Right ventricle myocardium inferior (tissue), 1 donor: Measurements from ENCODE around the gene MRPL2. TPM values are rescaled to one million over a fixed set of nuclear protein-coding genes. Genes with fewer than 3 reads are reported as not detected.

ENCODE experiments used
- ATAC-seq: fragments of 200-7000 bp; cut with Tn5 transposase; one replicate; pipeline ENCODE4 v1.9.1; 2020; ENCODE audit warnings: mild to moderate bottlenecking, moderate library complexity
- DNase-seq: peaks from one replicate; pipeline ENCODE4 v3.0.0; 2021; ENCODE audit errors: missing footprints
- intact Hi-C: fragments of 100-400 bp; cut with DNase I; formaldehyde crosslinking; loops from one replicate; pipeline ENCODE4 v1.11.0; 2022
- total RNA-seq: library from RNA; stranded (reverse); fragmentation: NEBNext Ultra II Directional; extraction: Animal tissue kit (Norgen Biotek cat#: 25700); gene quantifications from one replicate; pipeline ENCODE4 v1.2.1, GENCODE V29; 2021
- donor health status: DM: no; HTN: yes; CAD: no; lungs with severe emphysema.

The MRPL2 gene
- total RNA-seq, 1 donor from 2014 or later = 99.7 TPM

DNA sequence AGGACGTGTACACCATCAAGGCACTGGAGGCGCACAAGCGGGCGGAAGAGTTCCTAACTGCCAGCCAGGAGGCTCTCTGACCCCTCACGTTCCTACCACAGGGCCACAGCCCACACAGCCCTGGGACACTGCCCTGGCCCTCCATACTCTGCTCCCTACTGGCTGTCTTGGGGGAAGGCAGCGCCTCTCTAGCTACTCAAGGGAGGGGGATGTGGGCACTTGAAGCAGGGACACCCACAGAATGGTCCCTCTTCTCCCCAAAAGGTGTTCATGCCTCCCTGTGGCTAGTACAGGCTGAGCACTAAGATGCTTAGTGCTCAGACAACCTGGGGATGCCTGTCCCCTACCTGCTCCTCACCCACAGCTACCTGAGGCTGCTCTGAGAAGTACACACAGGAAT lies 48.0 kb downstream of the MRPL2 start:
- intact Hi-C loops = no loop called here
- DNase-seq (no peak), ATAC-seq (no peak)

DNA sequence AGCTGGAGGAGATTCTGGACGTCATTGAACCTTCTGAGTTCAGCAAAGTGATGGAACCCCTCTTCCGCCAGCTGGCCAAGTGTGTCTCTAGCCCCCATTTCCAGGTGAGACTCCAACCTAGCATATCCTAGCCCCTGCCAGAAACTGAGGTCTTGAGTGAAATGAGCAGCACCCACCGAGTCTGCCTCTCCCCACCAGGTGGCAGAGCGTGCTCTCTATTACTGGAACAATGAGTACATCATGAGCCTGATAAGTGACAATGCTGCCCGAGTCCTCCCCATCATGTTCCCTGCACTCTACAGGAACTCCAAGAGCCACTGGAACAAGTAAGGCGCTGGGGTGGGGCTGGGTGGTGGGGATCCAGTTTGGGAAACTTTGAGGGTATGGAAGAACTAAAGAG lies 50.1 kb downstream of the MRPL2 start:
- DNase-seq (no peak), ATAC-seq (no peak)
- intact Hi-C loops = loop anchor here (1.0 to 5.0 kb wide), 2 partner anchors 118 to 134 kb away; no protein-coding TSS in a partner anchor

DNA sequence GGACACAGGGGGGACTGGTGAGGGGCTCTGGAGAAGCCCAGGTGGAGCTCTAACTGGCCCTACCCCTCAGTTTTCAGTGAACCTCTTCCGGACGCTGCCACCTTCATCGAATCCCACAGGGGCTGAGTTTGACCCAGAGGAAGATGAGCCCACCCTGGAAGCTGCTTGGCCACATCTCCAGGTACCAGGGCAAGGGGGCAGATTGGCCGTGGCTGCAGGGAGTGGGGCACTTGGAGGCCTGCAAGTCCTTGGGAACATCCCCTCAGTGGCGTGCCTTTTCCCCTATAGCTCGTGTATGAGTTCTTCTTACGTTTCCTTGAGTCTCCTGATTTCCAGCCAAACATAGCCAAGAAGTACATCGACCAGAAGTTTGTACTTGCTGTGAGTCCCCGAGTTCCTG lies 52.1 kb downstream of the MRPL2 start:
- intact Hi-C loops = loop anchor here (5.0 kb wide), 1 partner anchor 120 kb away; no protein-coding TSS in a partner anchor
- no peak for DNase-seq
- ATAC-seq = no peak

DNA sequence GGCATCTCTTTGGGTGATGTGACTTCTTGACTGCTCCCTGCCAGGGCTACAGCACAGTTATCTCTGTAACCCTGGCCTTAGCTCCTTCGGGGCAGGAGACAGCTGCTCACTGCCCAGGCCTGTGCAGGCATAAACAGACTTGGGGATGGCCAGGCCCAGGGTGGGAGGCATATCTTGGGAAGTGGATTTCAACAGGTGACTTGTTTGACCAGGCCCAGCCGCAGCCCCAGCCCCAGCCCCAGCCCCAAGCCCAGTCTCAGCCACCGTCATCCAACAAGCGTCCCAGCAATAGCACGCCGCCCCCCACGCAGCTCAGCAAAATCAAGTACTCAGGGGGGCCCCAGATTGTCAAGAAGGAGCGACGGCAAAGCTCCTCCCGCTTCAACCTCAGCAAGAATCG lies 53.0 kb downstream of the MRPL2 start:
- intact Hi-C loops = loop anchor here (5.0 kb wide), 1 partner anchor 121 kb away; no protein-coding TSS in a partner anchor
- DNase-seq (no peak), ATAC-seq (no peak)

DNA sequence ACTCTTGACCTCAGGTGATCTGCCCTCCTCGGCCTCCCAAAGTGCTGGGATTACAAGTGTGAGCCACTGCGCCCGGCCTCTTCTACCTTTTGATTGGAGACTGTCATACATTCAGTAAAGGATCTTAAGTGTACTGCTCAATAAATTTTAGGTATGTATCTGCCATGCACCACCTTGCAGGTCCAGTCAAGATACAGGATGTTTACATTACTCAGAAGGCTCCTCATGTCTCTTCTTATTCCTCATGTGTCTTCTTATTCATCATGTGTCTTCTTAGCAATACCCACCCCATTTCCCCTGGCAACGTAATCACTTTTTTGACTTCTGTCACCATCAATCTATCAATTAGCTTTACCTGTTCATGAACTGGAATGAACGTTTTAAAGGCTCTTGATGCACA lies 53.4 kb downstream of the MRPL2 start:
- intact Hi-C loops = loop anchor here (5.0 kb wide), 1 partner anchor 121 kb away; no protein-coding TSS in a partner anchor
- DNase-seq (no peak), ATAC-seq (no peak)

Other genes starting within 250 kb of the MRPL2 start
- 44.5 TPM for gene RPL7L1, start 179.8 kb downstream of the MRPL2 start, total RNA-seq
- not detected for gene PTCRA, start 143.4 kb downstream of the MRPL2 start, total RNA-seq
- gene CNPY3, start 130.0 kb downstream of the MRPL2 start, total RNA-seq = 22.9 TPM
- 0.97 TPM for gene GNMT, start 98.7 kb downstream of the MRPL2 start, total RNA-seq
- gene PEX6, start 80.3 kb downstream of the MRPL2 start, total RNA-seq = 25.5 TPM
- gene PPP2R5D, start 74.9 kb downstream of the MRPL2 start, total RNA-seq = 34.2 TPM
- 32.1 TPM for gene MEA1, start 45.5 kb downstream of the MRPL2 start, total RNA-seq
- gene KLHDC3, start 45.2 kb downstream of the MRPL2 start, total RNA-seq = 145 TPM
- 26.1 TPM for gene RRP36, start 37.8 kb downstream of the MRPL2 start, total RNA-seq
- gene CUL7, start 5.6 kb downstream of the MRPL2 start, total RNA-seq = 7.3 TPM
- gene KLC4, start 197 bp upstream of the MRPL2 start, total RNA-seq = 30.0 TPM
- gene PTK7, start 16.9 kb upstream of the MRPL2 start, total RNA-seq = 1.7 TPM
- gene SRF, start 111.8 kb upstream of the MRPL2 start, total RNA-seq = 77.6 TPM
- gene CUL9, start 122.8 kb upstream of the MRPL2 start, total RNA-seq = 14.0 TPM
- gene DNPH1, start 170.0 kb upstream of the MRPL2 start, total RNA-seq = 29.9 TPM
- 0.19 TPM for gene TTBK1, start 184.0 kb upstream of the MRPL2 start, total RNA-seq
- not detected for gene SLC22A7, start 238.8 kb upstream of the MRPL2 start, total RNA-seq
- gene CRIP3, start 249.4 kb upstream of the MRPL2 start, total RNA-seq = 7.1 TPM